Pulmonary artery endothelial cell (primary cell): ENCODE data around the gene RGPD5. TPM values are rescaled to one million over a fixed set of nuclear protein-coding genes. Genes with fewer than 3 reads are reported as not detected.
"Not testable (repeated sequence)": the region's sequence is repeated elsewhere in the genome, so short reads cannot be mapped to it uniquely, and the experiment has no call there.

Experiments
- DNase-seq: peaks from one replicate; pipeline ENCODE4 v3.0.0-alpha.2; 2011; ENCODE audit warnings: low read depth, low spot score
- total RNA-seq: library from RNA; depleted of rRNA; stranded (reverse); fragments of >200 nt; gene quantifications from 2 replicates; pipeline ENCODE4 v1.2.3, GENCODE V29; 2014

RGPD5 gene
- 16.5 and 18.4 TPM in 2 replicates for total RNA-seq

GRCh38 chr2:109794074-109794737 is at the start of gene RGPD5:
TSS of gene RGPD5 (plus strand) at chr2:109794305. CDS start at chr2:109794466, 161 bp downstream.
- DNase-seq: not testable (repeated sequence)

- DNase-seq: not testable (repeated sequence)
These were observed 42.5 kb upstream of the RGPD5 start for GRCh38 chr2:109751572-109751971.

- not testable (repeated sequence) for DNase-seq
These were observed 36.8 kb upstream of the RGPD5 start for GRCh38 chr2:109757163-109757824.

DNA sequence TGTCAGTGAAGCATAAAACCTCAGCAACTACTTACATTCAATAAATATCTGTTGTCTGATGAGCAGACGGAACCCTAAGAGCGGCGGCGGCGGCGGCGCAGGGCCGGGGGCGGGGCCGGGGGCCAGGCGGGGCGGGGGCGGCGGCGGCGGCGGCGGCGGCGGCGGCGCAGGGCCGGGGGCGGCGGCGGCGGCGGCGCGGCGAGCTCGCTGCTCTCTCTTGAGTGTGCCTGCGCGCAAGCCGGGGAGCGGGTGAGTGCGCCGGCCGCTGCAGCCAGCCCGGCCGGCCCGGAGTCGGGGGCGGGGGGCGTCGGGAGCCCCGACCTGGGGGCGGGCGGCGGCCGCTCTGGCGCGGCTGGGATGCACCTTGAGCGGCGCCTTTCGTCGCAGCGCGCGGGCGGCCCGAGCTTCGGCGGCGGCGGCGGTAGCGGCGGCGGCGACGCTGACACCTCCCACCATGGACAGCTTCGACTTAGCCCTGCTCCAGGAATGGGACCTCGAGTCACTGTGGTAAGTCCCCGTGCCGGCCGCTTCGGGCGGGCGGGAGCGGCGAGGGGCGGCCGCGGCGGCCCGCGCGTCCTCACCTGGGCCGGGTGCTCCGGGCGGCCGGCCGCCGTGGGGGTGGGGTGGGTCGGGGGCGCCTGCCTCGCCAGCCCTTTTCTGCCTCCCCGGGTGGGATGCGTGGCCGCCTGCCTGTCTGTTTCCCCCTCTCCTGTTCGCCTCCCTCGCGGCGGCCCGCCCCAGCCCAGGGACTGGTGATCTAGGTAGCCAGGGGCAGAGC is 33.7 kb upstream of the RGPD5 start:
- DNase-seq: not testable (repeated sequence)

GRCh38 chr2:109761043-109761454 is 33.1 kb upstream of the RGPD5 start:
- not testable (repeated sequence) for DNase-seq

GRCh38 chr2:109761976-109762375 is 32.1 kb upstream of the RGPD5 start:
- not testable (repeated sequence) for DNase-seq

DNA sequence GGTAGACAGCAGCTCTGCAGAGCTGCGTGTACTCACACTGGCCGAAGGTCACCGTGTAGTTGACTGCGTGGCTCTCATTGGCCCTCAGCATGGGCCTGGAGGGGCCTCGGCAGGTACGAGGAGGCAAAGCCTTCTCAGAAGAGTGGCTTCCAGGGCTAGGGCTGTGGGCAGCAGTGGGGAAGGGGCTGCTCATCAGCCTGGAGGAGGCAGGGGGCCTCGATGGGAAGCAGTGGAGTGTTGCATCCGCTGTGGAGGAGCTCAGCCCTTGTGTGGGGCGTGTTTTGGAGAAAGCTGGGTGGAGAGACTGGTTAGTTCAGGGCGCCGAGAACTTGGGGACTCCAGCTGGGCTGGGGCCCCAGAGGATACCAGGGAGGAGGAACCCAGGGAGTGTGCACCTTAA is 28.0 kb upstream of the RGPD5 start:
- DNase-seq: not testable (repeated sequence)

DNA sequence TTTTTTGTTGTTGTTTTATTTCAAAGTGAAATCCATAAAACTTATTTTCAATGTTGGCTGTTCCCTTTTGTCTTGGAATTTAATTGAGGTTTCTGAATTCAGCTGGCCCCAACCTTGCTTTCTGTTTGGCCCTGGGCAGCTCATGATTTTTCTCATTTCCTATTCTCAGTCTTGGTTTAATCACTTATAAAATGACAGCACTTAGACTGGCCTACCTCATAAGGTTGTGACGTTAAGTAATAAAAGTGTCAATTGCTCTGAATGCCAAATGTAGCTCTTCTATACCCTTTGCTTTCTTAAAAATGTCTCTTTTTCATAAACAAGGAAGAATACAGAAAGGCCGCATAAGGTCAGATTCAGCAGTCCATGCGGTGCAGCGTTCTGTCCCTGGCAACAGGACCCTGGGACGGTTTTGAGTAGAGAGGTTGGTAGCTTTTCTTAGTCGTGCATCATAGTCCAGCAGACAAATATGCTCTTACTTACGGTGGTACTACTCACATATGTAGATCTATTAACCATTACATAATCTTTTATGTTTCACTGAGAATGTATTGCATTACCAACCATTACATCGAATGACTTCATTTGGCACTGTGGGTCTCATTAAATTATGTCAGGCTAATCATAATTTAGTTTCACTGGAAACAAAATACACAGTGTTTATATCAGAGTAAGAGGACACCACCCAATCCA is 27.1 kb upstream of the RGPD5 start:
- not testable (repeated sequence) for DNase-seq

DNA sequence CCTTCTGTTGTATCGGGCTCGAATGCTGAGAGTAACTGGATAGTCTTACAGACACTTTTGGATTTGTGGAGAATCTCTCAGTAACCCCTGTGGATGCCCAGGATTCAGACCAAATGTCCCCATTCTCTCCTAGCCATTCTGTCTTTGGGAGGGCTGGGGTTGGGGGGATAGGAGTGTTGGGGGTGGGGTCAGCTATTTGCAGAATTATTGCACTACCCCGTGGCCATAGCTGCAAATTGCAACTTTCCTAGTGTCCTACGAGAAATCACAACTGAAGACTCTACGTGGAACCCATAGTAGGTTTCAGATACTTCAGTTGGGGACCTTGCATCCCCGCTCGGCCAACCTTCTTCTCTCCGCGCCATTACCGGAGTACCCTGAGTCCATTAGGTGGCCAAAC is 25.2 kb upstream of the RGPD5 start:
- DNase-seq: not testable (repeated sequence)

DNA sequence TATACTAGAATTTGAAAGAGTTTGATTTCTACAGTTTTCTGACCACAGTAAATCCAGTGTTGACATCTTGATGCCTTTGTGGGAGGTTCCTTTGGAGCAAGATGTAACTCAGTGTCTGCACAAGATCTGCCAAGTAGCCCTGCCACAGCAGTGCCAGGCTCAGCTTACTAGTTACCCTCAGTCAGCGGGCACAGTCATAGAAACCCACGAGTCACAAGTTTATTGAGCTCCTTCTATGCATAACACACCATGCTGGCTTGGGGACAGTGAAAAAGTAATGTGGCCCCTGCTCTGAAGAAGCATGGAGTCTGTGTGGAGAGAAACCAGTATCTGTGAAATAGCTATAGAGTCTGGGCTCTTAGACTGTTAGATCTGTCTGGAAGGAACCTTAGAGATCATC is 15.0 kb upstream of the RGPD5 start:
- not testable (repeated sequence) for DNase-seq

DNA sequence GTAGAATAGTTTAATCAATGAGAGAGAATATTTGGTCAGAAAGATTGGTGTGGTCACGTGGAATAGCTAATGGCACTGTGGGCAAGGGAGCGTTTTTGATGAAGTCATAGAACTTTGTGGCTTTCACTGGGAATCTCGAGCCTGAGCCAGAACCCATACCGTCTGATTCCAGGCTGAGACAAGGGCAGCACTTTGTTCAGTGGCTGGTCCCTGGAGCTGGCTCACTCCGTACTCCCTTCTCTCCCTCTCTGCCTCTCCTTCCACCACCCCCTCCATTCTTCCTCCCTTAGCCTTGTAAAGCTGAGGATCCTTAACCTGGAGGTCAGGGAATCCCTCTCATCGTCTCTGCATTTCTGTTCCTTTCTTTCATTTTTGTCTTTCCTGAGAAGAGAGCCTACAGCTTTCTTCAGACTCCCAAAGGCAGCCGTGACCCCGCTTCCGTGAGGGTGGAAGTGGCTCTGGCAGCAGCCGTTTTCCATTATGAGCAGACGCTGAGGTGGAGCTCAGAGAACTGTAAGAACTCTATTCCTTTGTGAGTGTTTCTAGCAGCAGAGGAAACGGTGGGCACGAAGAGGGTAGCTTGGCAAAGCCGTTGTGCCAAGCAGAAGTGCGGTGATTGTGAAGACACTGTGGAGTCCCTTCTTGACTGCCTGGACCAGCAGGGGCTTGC is 12.8 kb upstream of the RGPD5 start:
- not testable (repeated sequence) for DNase-seq

DNA sequence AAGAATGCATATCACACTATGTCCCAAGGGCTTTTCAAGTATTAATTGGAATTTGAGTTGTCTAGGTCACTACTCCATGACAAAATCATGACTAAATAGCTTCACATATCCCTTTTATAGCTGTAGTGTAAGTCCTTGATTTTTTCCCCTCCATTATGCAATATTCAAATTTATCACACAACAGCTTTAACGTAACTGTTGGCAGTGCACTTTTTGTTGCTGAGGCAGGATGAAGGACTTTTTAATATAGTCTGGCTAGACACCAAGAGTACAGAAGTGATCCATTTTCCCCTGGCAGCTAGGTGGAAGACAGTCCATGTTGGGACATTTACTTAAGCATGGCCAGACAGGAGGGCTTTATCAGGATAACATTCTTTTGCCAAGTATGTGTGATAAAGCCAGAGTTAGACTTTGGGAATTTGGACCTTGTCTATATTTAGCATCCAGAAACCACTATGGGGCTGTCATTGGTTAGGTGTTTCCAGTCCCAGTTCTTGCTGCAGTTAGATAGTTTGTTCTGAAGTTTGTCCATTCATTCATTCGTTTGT is 11.6 kb upstream of the RGPD5 start:
- not testable (repeated sequence) for DNase-seq

DNA sequence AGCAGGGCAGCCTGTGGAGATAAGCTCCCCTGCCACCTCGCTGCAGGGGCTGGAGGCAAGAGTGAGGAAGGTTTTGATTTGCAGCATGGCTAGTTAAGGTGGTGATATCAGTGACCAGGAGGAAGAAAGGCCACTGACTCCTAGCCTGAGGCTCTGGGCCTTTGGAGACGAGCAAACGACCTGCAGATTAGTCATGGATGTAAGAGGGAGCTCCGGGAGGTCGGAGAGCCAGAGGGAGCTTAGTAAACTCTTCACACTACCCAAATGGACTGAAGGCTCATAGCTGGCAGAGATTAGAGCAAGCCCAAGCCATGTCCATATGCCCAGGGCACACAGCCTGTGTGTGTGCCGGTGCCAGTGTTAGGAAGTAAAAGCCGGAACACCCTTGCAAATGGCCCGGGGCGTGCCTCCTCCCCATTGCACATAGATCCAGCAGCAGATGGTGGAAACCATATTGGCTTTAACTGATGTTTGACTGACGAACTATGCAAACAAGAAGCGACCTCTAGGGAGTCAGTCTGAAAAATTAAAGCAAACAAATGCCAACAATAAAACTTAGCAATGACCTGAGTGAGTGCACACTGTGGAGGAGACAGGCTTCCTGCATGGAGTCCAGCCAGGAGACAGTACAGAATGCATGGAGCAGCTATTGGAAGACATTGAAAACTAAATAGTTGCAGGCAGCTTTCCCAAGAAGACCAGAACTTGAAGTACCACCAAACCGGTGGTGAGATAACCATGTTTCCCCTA is 2.4 kb upstream of the RGPD5 start:
- DNase-seq: not testable (repeated sequence)

GRCh38 chr2:109792659-109793058 is 1.4 kb upstream of the RGPD5 start:
- not testable (repeated sequence) for DNase-seq

- DNase-seq: not testable (repeated sequence)
These were observed 77.1 kb downstream of the RGPD5 start for GRCh38 chr2:109871129-109871751.

DNA sequence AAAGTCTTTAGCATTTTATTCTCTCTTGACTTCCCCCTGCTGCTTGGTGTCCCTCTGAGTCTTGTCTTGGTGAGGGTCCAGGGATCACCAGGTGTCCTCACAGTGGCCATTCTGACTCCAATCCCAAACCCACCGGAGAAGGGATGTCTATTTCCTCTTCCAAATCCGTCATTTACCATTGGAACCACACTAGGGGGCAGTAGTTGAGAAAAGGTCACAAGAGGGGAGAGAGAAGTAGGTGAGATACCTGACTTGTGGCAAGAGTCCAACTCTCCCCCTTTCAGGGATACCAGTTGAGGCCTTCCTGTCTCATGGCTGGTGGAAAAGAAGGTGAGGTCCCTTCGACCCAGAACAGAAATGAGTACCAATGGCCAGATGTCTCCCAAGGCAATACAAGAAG is 82.5 kb downstream of the RGPD5 start:
- DNase-seq: not testable (repeated sequence)

DNA sequence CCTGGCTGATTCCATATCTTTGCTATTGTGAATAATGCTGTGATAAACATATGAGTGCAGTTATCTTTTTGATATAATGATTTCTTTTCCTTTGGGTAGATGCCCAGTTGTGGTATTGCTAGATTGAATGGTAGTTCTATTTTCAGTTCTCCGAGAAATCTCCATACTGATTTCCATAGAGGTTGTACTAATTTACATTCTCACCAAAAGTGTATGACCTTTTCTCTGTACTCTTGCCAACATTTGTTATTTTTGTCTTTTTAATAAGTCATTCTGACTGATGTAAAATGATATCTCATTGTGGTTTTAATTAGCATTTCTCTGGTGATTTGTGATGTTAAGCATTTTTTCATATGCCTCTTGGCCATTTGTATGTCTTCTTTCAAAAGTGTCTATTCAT is 88.0 kb downstream of the RGPD5 start:
- not testable (repeated sequence) for DNase-seq

DNA sequence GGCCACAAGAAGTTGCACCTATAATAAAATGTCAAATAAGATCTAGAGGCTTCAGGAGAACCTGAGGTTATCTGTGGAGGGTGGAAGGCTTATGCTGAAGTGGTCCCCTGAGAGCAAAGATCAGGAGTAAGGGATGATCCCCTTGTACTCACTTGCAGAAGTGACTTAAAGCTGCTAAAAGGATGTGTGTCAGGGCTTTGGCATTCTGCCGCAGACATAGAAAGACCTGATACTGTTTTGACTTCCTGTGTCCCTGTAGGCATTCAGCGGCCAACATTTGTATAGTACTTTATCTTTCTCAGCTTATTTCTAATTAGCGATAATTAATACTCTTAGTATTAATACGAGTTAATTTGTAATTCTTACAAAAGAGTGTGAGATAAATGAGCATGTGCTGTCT is 94.3 kb downstream of the RGPD5 start:
- not testable (repeated sequence) for DNase-seq

DNA sequence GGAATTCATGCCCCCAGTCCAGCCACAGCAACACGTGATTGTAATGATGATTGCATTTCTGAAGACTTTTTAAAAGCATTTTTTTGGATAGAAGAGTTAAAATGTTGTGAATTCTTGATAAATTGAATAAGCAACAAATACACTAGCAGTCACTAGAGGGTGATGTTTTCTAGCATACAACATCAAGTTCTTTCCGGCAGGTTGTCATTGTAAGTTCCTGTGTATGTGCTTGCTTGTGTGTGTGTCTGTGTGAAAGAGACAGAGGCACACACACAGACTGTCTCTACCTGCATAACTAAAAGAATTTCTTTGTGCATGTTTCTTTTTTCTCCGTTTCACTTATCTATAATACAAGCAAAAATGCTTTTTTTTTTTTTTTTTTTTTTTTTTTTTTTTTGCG is 95.8 kb downstream of the RGPD5 start:
- not testable (repeated sequence) for DNase-seq
